GM18951 (cell line): ENCODE data around the gene GNA15.

Source experiments
- POLR2A ChIP-seq: IDR thresholded peaks from 4 replicates; pipeline ENCODE4 v1.6.1; 2011; ENCODE audit warnings: mild to moderate bottlenecking; ENCODE audit not compliant: insufficient read length, insufficient read depth; ENCODE audit errors: extremely low read depth
- in situ Hi-C: fragments of 300-500 bp; cut with MboI; formaldehyde crosslinking; loops from one replicate; pipeline ENCODE4 v1.12.0; 2022; ENCODE audit warnings: low sequenced_read_pairs, mixed read lengths, inconsistent platforms; ENCODE audit not compliant: unreplicated experiment

GNA15 gene

DNA sequence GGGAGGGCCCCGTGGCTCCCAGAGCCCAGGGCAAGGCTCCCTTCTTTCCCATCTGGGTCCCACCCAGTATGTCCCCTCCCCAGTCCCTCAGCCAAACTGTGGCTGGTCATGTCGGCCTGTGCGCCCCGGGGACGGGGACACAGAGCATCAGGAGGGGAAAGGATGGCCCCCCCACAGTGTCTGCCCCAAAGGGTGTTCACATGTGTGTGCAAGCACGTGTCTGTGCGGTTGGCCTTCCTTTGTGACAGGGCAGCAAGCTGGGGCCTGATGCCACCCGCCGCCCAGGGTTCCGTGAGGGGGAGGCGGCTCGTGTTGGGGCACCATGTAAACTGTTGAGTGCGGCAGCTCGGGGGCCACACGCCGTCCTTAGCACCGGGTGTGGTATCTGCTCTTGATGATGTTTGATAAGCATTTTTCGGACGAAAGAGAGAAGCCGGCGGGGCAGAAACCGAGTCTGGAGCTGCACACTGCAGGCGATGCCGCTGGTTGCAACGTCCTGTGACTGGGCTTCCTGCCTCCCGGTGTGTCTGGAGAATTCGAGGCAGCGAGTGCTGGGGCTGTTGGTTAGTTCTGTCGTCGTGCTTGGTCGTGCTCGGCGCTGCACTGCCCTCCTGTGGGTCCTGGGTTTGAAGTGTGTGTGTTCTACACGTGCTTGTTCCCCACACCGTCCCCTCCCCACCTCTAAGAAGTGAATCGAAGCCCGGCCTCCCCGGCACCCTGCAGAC is 23.3 kb upstream of the GNA15 start:
- no peak for TF ChIP-seq POLR2A
- in situ Hi-C loops, result no loop called here

DNA sequence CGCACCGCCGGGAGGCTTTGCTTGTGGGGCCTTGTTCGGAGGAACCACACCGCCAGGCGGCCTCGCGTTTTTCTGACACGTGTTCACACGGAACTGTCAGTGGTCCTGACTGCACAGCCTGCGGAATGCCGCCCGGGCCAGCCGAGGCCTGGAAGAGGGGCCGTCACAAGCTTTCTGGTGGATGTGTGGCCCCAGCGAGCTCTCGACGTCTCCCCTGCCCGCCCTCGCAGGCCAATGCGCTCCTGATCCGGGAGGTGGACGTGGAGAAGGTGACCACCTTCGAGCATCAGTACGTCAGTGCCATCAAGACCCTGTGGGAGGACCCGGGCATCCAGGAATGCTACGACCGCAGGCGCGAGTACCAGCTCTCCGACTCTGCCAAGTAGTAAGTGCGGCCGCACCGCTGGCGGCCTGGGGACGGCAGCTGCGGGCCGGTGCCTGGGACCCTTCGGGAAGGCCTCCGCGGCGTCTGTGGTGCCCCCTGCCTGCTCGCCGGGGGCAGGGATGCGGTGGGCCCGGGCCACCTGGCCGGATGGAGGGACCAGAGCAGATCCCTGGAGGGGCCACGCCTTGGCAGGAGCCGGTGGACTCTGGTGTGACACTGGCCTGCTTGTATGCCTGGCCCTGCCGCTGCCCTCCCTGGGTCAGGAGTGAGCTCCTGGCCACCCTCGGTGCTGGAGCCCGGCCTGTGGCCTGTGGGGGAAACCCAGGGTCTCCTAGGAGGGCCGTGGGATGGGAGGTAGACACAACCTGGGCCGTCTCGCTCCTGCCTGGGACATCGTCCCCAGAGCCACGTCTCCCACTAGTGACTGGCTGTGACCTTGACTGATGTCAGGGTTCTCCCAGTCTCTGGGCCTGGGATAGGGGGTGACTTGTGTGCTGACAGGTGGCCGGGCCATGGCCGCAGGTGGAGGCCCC is 22.5 kb upstream of the GNA15 start:
- no peak for TF ChIP-seq POLR2A
- in situ Hi-C loops, result no loop called here

DNA sequence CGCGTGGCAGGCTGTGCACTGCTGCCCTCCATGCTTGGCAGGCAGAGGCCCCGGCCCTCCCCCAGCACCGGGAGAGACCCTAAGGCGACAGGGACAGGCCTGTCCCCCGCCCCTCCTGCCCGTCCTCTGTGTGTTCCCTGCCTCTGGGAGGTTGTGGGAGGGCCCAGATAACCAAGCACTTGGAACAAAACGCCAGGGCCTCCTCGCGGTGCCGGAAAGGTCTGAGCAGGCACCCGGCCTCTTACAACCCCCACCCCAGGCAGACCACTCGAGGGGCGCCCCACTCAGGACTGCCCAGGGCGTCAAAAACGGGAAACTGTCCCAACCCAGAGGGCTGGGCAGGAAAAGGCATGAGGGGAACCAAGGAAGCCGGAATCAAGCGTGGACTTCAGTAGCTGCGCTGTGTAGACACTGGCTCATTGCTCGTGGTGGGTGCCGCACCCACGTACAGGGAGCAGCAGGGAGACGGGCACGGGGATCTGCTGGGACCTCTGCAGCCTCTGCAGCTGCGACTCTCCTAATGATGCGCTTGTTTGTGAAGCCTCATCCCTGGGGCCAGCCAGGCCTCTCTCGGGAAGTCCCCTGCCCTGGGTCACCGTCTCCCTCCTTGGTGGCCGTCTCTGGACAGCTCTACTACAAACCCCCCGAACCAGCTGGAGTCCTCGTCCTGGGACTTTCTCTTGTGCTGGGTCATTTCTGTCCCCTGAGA is 21.7 kb upstream of the GNA15 start:
- no peak for TF ChIP-seq POLR2A
- in situ Hi-C loops, result no loop called here

DNA sequence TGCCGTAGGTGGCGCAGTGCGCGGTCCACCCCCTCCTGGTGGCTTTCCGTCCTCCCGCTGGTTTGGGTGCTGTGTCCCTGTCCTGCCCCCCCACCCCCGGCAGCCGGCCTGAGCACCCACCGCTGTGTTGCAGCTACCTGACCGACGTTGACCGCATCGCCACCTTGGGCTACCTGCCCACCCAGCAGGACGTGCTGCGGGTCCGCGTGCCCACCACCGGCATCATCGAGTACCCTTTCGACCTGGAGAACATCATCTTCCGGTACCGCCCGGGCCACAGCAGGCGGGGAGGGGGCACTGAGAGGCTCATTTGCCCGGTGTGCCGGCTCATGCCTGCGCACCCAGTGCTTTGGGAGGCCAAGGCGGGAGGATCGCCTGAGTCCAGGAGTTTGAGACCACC is 21.0 kb upstream of the GNA15 start:
- TF ChIP-seq POLR2A, result no peak
- in situ Hi-C loops, result no loop called here

DNA sequence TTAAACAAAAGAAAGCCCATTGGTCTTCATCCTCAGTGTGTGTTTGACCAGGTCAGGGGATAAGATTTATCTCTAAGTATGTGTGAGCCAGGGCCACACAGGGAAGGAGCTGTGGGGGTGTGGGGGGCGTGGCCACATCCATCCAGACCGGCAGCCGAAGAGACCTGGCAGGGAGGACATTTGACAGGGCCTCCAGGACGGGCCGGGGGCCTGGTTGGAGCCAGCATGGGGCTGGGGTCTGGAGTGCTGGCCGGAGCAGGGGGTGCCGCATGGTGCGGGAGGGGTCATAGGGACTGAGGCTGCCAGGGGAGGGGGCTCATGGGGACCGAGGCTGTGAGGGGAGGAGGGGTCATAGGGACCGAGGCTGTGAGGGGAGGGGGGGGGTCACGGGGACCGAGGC is 20.4 kb upstream of the GNA15 start:
- no peak for TF ChIP-seq POLR2A
- in situ Hi-C loops, result no loop called here

DNA sequence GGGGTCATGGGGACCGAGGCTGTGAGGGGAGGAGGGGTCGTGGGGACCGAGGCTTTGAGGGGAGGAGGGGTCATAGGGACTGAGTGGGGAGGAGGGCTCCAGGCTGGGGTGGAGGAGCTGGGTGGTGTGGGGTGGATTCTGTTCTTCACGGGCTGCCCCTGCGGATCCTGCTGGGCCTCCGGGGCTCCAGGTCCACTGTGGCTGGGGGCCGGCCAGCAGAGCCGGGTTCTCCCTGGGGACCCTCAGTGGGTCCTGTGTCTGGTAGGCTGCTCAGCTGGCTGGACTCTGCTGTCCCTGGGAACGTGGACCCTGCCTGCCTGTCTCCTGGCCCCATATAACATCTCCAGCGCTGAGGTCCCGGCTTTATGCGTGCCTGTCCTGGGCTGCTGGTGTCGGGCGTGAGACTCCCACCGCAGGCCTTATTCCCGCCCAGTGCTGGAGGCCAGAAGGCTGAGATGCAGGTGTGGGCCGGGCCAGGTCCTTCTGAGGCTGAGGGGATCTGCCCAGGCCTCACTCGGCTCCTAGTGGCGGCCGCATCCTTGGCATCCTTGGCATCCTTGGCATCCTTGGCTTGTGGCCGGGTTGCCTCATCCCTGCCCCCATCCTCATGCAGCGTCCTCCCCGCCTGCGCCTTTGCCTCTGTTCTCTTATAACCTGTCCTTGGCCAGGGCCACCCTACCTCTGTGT is 19.8 kb upstream of the GNA15 start:
- in situ Hi-C loops, result no loop called here
- no peak for TF ChIP-seq POLR2A

DNA sequence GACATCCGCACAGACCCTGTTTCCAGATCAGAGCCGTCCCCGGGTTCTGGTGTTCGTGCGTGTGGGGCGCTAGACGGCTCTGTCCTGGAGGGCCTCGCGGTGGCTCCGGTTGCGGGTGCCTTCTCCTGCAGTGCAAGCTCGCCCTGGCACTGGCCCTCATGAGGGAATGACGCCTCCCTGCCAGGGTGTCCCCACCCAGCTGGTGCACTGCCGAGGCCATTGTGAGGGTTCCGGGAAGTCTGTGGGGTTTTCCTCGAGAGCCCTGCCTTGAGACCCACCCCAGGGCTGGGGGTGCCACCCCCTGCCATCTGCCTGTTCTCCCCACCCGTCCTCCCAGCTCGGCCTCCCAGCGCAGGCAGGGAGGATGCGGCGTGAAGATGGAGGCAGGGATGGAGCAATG is 19.2 kb upstream of the GNA15 start:
- TF ChIP-seq POLR2A, result no peak
- in situ Hi-C loops, result no loop called here

DNA sequence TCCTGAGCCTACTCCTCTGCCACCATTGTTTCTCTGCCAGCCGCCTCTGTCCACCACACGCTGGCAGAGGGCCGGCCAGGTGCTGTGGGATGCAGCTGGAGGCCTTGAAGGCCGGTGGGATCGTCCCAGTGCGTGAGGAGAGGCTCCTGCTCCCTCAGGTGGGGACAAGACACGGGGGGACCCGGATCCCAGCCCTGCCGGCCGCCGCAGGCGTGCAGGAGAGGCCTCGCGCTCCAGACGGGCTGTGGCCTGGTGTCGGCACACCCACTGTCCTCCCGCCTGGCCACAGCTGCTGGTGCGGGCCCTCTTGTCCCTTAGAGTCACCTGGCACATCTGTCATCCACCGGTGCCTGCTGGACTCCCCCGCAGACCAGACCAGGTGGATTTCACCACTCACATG is 18.1 kb upstream of the GNA15 start:
- in situ Hi-C loops, result no loop called here
- TF ChIP-seq POLR2A, result no peak

DNA sequence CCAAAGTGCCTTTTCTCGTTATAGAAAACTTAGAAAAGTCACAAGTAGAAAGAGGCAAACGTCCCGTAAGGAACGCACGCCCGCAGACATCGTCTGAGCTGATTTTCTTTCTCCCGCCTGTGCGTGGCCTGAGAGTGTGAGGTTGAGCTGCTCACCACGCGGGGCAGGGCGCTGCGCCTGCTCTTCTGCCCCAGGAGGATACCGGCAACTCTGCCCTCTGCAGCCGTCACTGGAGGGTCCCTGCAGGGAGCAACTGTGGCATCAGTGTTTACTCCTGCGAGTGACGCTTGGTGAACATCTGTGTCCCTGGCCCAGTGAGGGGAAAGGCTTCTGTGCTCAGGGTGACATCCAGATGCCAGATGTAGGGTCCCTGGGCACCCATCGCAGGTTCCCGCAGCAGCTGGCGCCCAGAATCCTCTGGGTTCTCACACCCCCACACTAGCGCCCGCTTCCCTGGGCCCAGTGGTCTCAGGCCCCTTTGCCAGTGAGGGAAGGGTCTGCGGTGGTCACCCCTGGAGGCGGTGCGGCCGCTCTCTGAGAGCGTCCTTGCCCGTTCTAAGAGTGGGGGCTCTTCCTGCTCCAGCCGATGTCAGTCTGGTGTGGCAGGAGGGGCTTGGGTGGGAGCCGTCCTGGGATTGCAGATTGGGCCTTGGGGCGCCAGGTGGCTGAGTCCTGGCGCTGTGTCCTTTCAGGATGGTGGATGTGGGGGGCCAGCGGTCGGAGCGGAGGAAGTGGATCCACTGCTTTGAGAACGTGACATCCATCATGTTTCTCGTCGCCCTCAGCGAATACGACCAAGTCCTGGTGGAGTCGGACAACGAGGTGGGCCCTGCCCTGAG is 17.4 kb upstream of the GNA15 start:
- in situ Hi-C loops, result no loop called here
- no peak for TF ChIP-seq POLR2A

DNA sequence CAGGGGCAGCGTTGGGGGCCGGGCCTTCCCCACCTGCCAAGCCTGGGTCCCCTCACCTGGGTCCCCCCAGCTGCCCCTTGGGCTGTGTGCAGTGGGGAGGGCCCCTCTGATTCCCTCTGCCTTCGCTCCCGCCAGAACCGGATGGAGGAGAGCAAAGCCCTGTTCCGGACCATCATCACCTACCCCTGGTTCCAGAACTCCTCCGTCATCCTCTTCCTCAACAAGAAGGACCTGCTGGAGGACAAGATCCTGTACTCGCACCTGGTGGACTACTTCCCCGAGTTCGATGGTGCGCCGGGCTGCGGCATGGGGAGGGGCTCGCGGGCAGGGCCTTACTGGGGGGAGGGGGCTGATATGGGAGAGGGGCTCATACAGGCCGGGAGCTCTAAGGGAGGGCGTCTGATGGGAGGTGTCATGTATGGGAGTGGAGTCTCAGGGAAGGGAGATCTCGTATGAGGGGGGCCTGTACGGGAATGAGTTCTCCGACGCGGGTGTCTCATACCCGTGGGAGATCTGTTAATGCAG is 16.7 kb upstream of the GNA15 start:
- no peak for TF ChIP-seq POLR2A
- in situ Hi-C loops, result no loop called here

DNA sequence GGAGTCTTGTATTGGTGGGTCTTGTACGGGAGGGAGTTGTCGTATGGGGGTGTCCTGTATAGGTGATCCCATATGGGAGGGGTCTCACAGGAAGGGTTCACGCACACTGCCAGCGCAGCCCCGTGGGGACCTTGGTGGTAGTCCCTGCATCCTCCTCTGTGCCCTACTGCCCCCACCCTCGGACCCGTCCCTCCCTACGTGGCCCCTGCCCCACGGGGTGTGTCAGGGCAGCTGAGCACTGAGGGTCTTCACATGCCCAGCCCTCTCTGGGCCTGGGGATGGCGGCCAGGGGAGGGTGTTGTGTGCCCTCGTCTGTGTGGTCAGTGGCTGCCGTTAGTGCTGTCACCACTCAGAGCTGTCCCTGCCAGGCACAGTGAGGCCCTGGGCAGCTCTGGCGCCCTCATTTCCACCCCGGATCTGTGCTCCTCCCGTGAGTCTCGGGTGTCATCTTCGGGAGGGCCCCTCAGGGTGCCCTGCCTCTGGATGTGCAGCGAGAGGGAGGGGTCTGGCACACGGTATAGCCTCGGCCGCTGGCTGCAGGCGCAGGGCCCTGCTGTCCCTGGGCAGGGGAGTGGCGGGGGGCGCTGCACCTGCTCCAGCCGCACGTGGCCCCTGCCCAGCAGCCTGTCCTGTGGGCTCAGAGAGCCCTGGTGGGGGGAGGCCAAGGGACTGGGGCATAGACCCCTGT is 16.0 kb upstream of the GNA15 start:
- in situ Hi-C loops, result no loop called here

More for the DNA sequence above, 16.0 kb upstream of the GNA15 start:
- no peak for TF ChIP-seq POLR2A
